Activated naive CD8-positive, alpha-beta T cell treated with anti-CD3 and anti-CD28 coated beads, Interleukin-2, amount 10 ng/mL, durations not matched to agents 7 days and 5 days (primary cell): ENCODE results near the gene KRT1. TPM values are rescaled to one million over a fixed set of nuclear protein-coding genes. Genes with fewer than 3 reads are reported as not detected.
A peak's percentile ranks its signal among the peaks of the same experiment; 100 is the strongest.

Experiments used
- ATAC-seq: fragments of 150-1000 bp; cut with Tn5 transposase; one replicate; pipeline ENCODE4 v1.10.0; 2021; ENCODE audit warnings: low read depth, moderate library complexity
- POLR2A ChIA-PET: fragments of 350-600 bp; sonication (Branson Sonifier 250); formaldehyde crosslinking; loops from one replicate; lab custom pipeline; 2021; ENCODE audit warnings: antibody characterized with exemption; lab: Charles Lee
- DNase-seq: peaks from one replicate; pipeline ENCODE4 v3.0.0; 2021
- H3K27ac Mint-ChIP-seq: one replicate; pipeline ENCODE4 v1.8.0; 2022; ENCODE audit warnings: mild to moderate bottlenecking, mixed read lengths
- H3K27me3 Mint-ChIP-seq: one replicate; pipeline ENCODE4 v1.8.0; 2022; ENCODE audit warnings: mild to moderate bottlenecking, moderate library complexity, mixed read lengths
- H3K36me3 Mint-ChIP-seq: one replicate; pipeline ENCODE4 v1.8.0; 2021; ENCODE audit warnings: mild to moderate bottlenecking, mixed read lengths
- H3K4me1 Mint-ChIP-seq: one replicate; pipeline ENCODE4 v1.8.0; 2021; ENCODE audit warnings: mixed read lengths
- H3K4me3 Mint-ChIP-seq: one replicate; pipeline ENCODE4 v1.8.0; 2022; ENCODE audit warnings: mild to moderate bottlenecking, moderate library complexity, mixed read lengths
- H3K9me3 Mint-ChIP-seq: one replicate; pipeline ENCODE4 v1.8.0; 2021; ENCODE audit warnings: mixed read lengths
- total RNA-seq, 2 experiments: library from RNA; stranded (reverse); gene quantifications; one replicate each; pipeline ENCODE4 v1.2.3, GENCODE V29; 2021

The KRT1 gene
- total RNA-seq, result not detected

- ATAC-seq (no peak), DNase-seq (no peak)
- Mint-ChIP-seq H3K36me3 (peaks cover 1% of the 10 kb centered on the region), H3K27ac (peak within 1 kb of the TSS; percentile 7), H3K4me3 (peak within 1 kb of the TSS; percentile 16), H3K9me3 (no peaks in the 10 kb centered on the region), H3K4me1 (peaks cover 14% of the 10 kb centered on the region), H3K27me3 (peaks cover 11% of the 10 kb centered on the region)
- POLR2A ChIA-PET, result interaction anchor here (1.2 kb wide), 1 partner anchor 10 kb away, joined by 4 read pairs; no protein-coding TSS in a partner anchor
These were observed at the start of gene KRT1 for GRCh38 chr12:52680363-52680762. TSS of gene KRT1 (minus strand) at chr12:52680407. CDS start at chr12:52680348, 59 bp downstream.

- DNase-seq (no peak), ATAC-seq (no peak)
- H3K9me3 Mint-ChIP-seq, result no peaks in the 10 kb centered on the region
- H3K27ac Mint-ChIP-seq, result no peak overlapping the region
- H3K4me1 Mint-ChIP-seq, result no peaks in the 10 kb centered on the region
- H3K36me3 Mint-ChIP-seq, result no peaks in the 10 kb centered on the region
- POLR2A ChIA-PET, result no interaction called here
- peaks cover 13% of the 10 kb centered on the region for H3K27me3 Mint-ChIP-seq
- H3K4me3 Mint-ChIP-seq, result no peak overlapping the region
These were observed 48.9 kb upstream of the KRT1 start for GRCh38 chr12:52729147-52729546.

- H3K27me3 Mint-ChIP-seq, result peaks cover 13% of the 10 kb centered on the region
- no peak overlapping the region for H3K27ac Mint-ChIP-seq
- no peaks in the 10 kb centered on the region for H3K4me1 Mint-ChIP-seq
- ATAC-seq (no peak), DNase-seq (no peak)
- no peak overlapping the region for H3K4me3 Mint-ChIP-seq
- H3K9me3 Mint-ChIP-seq, result no peaks in the 10 kb centered on the region
- no peaks in the 10 kb centered on the region for H3K36me3 Mint-ChIP-seq
- POLR2A ChIA-PET, result no interaction called here
These were observed 48.2 kb upstream of the KRT1 start for GRCh38 chr12:52728374-52728773.

- no peak for DNase-seq
- Mint-ChIP-seq H3K27ac (no peak overlapping the region), H3K4me3 (no peak overlapping the region), H3K27me3 (peaks cover 13% of the 10 kb centered on the region), H3K9me3 (no peaks in the 10 kb centered on the region), H3K36me3 (no peaks in the 10 kb centered on the region), H3K4me1 (no peaks in the 10 kb centered on the region)
- POLR2A ChIA-PET, result no interaction called here
- no peak for ATAC-seq
These were observed 46.8 kb upstream of the KRT1 start for GRCh38 chr12:52727037-52727436.

- H3K36me3 Mint-ChIP-seq, result no peaks in the 10 kb centered on the region
- H3K9me3 Mint-ChIP-seq, result no peaks in the 10 kb centered on the region
- H3K4me3 Mint-ChIP-seq, result no peak overlapping the region
- H3K27me3 Mint-ChIP-seq, result peaks cover 13% of the 10 kb centered on the region
- POLR2A ChIA-PET, result no interaction called here
- no peak overlapping the region for H3K27ac Mint-ChIP-seq
- no peak for DNase-seq
- no peaks in the 10 kb centered on the region for H3K4me1 Mint-ChIP-seq
- no peak for ATAC-seq
These were observed 46.2 kb upstream of the KRT1 start for GRCh38 chr12:52726451-52726850.

- Mint-ChIP-seq H3K36me3 (no peaks in the 10 kb centered on the region), H3K27me3 (peaks cover 11% of the 10 kb centered on the region), H3K4me3 (no peak overlapping the region), H3K4me1 (no peaks in the 10 kb centered on the region), H3K27ac (no peak overlapping the region), H3K9me3 (no peaks in the 10 kb centered on the region)
- ATAC-seq (no peak), DNase-seq (no peak)
- POLR2A ChIA-PET, result no interaction called here
These were observed 44.2 kb upstream of the KRT1 start for GRCh38 chr12:52724384-52724783.

GRCh38 chr12:52722680-52723079 lies 42.5 kb upstream of the KRT1 start:
- Mint-ChIP-seq H3K4me1 (no peaks in the 10 kb centered on the region), H3K27me3 (peaks cover 7% of the 10 kb centered on the region), H3K36me3 (no peaks in the 10 kb centered on the region), H3K9me3 (no peaks in the 10 kb centered on the region), H3K27ac (no peak overlapping the region), H3K4me3 (no peak overlapping the region)
- ATAC-seq (no peak), DNase-seq (no peak)
- POLR2A ChIA-PET, result no interaction called here

GRCh38 chr12:52721838-52722470 lies 41.7 kb upstream of the KRT1 start:
- Mint-ChIP-seq H3K9me3 (no peaks in the 10 kb centered on the region), H3K27me3 (peaks cover 9% of the 10 kb centered on the region), H3K36me3 (no peaks in the 10 kb centered on the region), H3K4me1 (no peaks in the 10 kb centered on the region), H3K4me3 (no peak overlapping the region), H3K27ac (no peak overlapping the region)
- DNase-seq (no peak), ATAC-seq (no peak)
- POLR2A ChIA-PET, result interaction anchor here (0.6 kb wide), 1 partner anchor 142 kb away, joined by 6 read pairs; no protein-coding TSS in a partner anchor

- no peak for ATAC-seq
- H3K4me3 Mint-ChIP-seq, result no peak overlapping the region
- no peaks in the 10 kb centered on the region for H3K4me1 Mint-ChIP-seq
- POLR2A ChIA-PET, result no interaction called here
- H3K27ac Mint-ChIP-seq, result no peak overlapping the region
- no peaks in the 10 kb centered on the region for H3K9me3 Mint-ChIP-seq
- H3K36me3 Mint-ChIP-seq, result no peaks in the 10 kb centered on the region
- DNase-seq, result no peak
- peaks cover 20% of the 10 kb centered on the region for H3K27me3 Mint-ChIP-seq
These were observed 40.2 kb upstream of the KRT1 start for GRCh38 chr12:52720365-52720886.

- ATAC-seq (no peak), DNase-seq (no peak)
- H3K27ac Mint-ChIP-seq, result no peak overlapping the region
- POLR2A ChIA-PET, result no interaction called here
- peaks cover 51% of the 10 kb centered on the region for H3K27me3 Mint-ChIP-seq
- peaks cover 7% of the 10 kb centered on the region for H3K4me1 Mint-ChIP-seq
- no peak overlapping the region for H3K4me3 Mint-ChIP-seq
- H3K36me3 Mint-ChIP-seq, result no peaks in the 10 kb centered on the region
- peaks cover 1% of the 10 kb centered on the region for H3K9me3 Mint-ChIP-seq
These were observed 35.9 kb upstream of the KRT1 start for GRCh38 chr12:52716061-52716460.

- ATAC-seq (no peak), DNase-seq (no peak)
- H3K9me3 Mint-ChIP-seq, result peaks cover 1% of the 10 kb centered on the region
- POLR2A ChIA-PET, result interaction anchor here (0.9 kb wide), 1 partner anchor 9 kb away, joined by 3 read pairs; no protein-coding TSS in a partner anchor
- no peak overlapping the region for H3K27ac Mint-ChIP-seq
- H3K4me3 Mint-ChIP-seq, result no peak overlapping the region
- H3K27me3 Mint-ChIP-seq, result peaks cover 51% of the 10 kb centered on the region
- no peaks in the 10 kb centered on the region for H3K36me3 Mint-ChIP-seq
- H3K4me1 Mint-ChIP-seq, result peaks cover 7% of the 10 kb centered on the region
These were observed 35.2 kb upstream of the KRT1 start for GRCh38 chr12:52715416-52715815.

- peaks cover 7% of the 10 kb centered on the region for H3K4me1 Mint-ChIP-seq
- DNase-seq (no peak), ATAC-seq (no peak)
- H3K27me3 Mint-ChIP-seq, result peaks cover 51% of the 10 kb centered on the region
- H3K27ac Mint-ChIP-seq, result no peak overlapping the region
- POLR2A ChIA-PET, result interaction anchor here (0.9 kb wide), 1 partner anchor 8 kb away, joined by 3 read pairs; no protein-coding TSS in a partner anchor
- H3K36me3 Mint-ChIP-seq, result no peaks in the 10 kb centered on the region
- peak overlapping the region; percentile 12 for H3K4me3 Mint-ChIP-seq
- peaks cover 1% of the 10 kb centered on the region for H3K9me3 Mint-ChIP-seq
These were observed 34.7 kb upstream of the KRT1 start for GRCh38 chr12:52714887-52715281.

- H3K27ac Mint-ChIP-seq, result no peak overlapping the region
- H3K9me3 Mint-ChIP-seq, result peaks cover 1% of the 10 kb centered on the region
- peaks cover 51% of the 10 kb centered on the region for H3K27me3 Mint-ChIP-seq
- H3K4me3 Mint-ChIP-seq, result peak overlapping the region; percentile 52
- ATAC-seq, result peak; percentile 47
- POLR2A ChIA-PET, result interaction anchor here (0.9 kb wide), 1 partner anchor 8 kb away, joined by 3 read pairs; no protein-coding TSS in a partner anchor
- H3K4me1 Mint-ChIP-seq, result peaks cover 7% of the 10 kb centered on the region
- H3K36me3 Mint-ChIP-seq, result no peaks in the 10 kb centered on the region
- no peak for DNase-seq
These were observed 34.0 kb upstream of the KRT1 start for GRCh38 chr12:52713960-52714886.
